ENCODE measurements around the gene BCL2. TPM values are rescaled to one million over a fixed set of nuclear protein-coding genes. Genes with fewer than 3 reads are reported as not detected.

BCL2 gene
- total and polyA plus RNA-seq, 5 donors, result 2.7 to 7.7 (median 4.0) TPM

GRCh38 chr18:63150942-63151421, 168.6 kb downstream of the BCL2 start:
- intact Hi-C loops (cut with DNase I), result loop anchor here in 2 of 4 donors (10.0 kb wide), 1 partner anchor 126 kb away; no protein-coding TSS in a partner anchor
- DNase-seq, result no peak
- Histone ChIP-seq H3K9me3 (ENCODE audit: control insufficient read depth, low read length) (no peaks in the 10 kb centered on the region), H3K4me1 (ENCODE audit: control insufficient read depth, insufficient read depth, low read length) (peaks cover 6% of the 10 kb centered on the region), H3K27ac (ENCODE audit: low read length) (no peak overlapping the region), H3K4me3 (ENCODE audit: low read length) (no peak overlapping the region), H3K27me3 (ENCODE audit: control insufficient read depth, insufficient read depth) (no peaks in the 10 kb centered on the region)
- 92% methylated on average over 4 of the region's 4 CpGs for whole genome bisulfite sequencing
- no peak for ATAC-seq

- intact Hi-C loops (cut with DNase I), result loop anchor here in 2 of 4 donors (10.0 kb wide), 1 partner anchor 126 kb away; no protein-coding TSS in a partner anchor
- ATAC-seq (no peak), DNase-seq (no peak)
- H3K27me3 ChIP-seq (ENCODE audit: control insufficient read depth, insufficient read depth), result no peaks in the 10 kb centered on the region
- H3K4me1 ChIP-seq (ENCODE audit: control insufficient read depth, insufficient read depth, low read length), result peaks cover 6% of the 10 kb centered on the region
- no peak overlapping the region for H3K4me3 ChIP-seq (ENCODE audit: low read length)
- H3K27ac ChIP-seq (ENCODE audit: low read length), result no peak overlapping the region
- 89% methylated on average over 8 of the region's 8 CpGs for WGBS
- no peaks in the 10 kb centered on the region for H3K9me3 ChIP-seq (ENCODE audit: control insufficient read depth, low read length)
Observed at GRCh38 chr18:63150326-63150725, 169.2 kb downstream of the BCL2 start.

- no peak for DNase-seq
- WGBS, result 80% methylated on average over 9 of the region's 9 CpGs
- no peak overlapping the region for H3K27ac ChIP-seq (ENCODE audit: low read length)
- H3K9me3 ChIP-seq (ENCODE audit: control insufficient read depth, low read length), result no peaks in the 10 kb centered on the region
- H3K4me1 ChIP-seq (ENCODE audit: control insufficient read depth, insufficient read depth, low read length), result peaks cover 6% of the 10 kb centered on the region
- intact Hi-C loops (cut with DNase I), result no loop called here
- H3K27me3 ChIP-seq (ENCODE audit: control insufficient read depth, insufficient read depth), result no peaks in the 10 kb centered on the region
- H3K4me3 ChIP-seq (ENCODE audit: low read length), result no peak overlapping the region
- peak in 1 of 2 donors; percentile 21 for ATAC-seq
Observed at GRCh38 chr18:63149302-63149587, 170.3 kb downstream of the BCL2 start.

GRCh38 chr18:63148449-63149301, 170.9 kb downstream of the BCL2 start:
- Histone ChIP-seq H3K9me3 (ENCODE audit: control insufficient read depth, low read length) (no peaks in the 10 kb centered on the region), H3K27ac (ENCODE audit: low read length) (no peak overlapping the region), H3K4me3 (ENCODE audit: low read length) (no peak overlapping the region), H3K4me1 (ENCODE audit: control insufficient read depth, insufficient read depth, low read length) (peaks cover 7% of the 10 kb centered on the region), H3K27me3 (ENCODE audit: control insufficient read depth, insufficient read depth) (no peaks in the 10 kb centered on the region)
- peak; percentile 61 to 68 for ATAC-seq
- DNase-seq, result peak in 2 of 3 donors; percentile 59 to 79
- WGBS, result 52% methylated on average over 14 of the region's 14 CpGs
- intact Hi-C loops (cut with DNase I), result no loop called here

- Histone ChIP-seq H3K4me1 (ENCODE audit: control insufficient read depth, insufficient read depth, low read length) (peaks cover 12% of the 10 kb centered on the region), H3K4me3 (ENCODE audit: low read length) (no peak overlapping the region), H3K27ac (ENCODE audit: low read length) (no peak overlapping the region), H3K27me3 (ENCODE audit: control insufficient read depth, insufficient read depth) (no peaks in the 10 kb centered on the region), H3K9me3 (ENCODE audit: control insufficient read depth, low read length) (no peaks in the 10 kb centered on the region)
- DNase-seq, result no peak
- ATAC-seq, result no peak
- WGBS, result 70% methylated on average over 6 of the region's 6 CpGs
- intact Hi-C loops (cut with DNase I), result no loop called here
Observed at GRCh38 chr18:63147973-63148372, 171.6 kb downstream of the BCL2 start.

DNA sequence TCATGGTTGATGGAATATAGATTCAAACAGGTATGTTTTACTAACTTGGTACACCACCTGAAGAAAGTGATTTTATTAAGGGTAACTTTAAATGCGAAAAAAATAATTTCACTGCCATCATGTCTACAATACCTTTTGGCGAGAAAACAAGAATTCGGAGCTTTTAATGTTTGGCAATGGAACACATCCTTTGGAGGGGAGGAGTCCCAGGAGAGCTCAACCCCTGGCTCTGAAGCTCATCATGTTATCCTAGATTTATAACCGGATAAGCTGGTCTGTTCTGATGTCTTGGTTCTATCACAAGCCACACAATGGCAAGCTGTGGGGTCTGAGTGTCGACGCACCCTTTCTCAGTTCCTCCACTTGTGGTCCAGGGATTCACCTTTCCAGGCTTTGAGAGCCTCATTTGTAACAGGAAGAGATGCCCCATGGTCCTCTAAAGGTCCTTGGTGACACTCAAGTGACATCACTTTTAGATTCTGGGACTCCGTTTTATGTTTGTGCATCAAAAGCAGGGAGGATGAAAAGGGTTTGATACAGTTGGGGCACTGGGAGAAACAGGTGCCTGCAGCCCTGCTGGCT, 172.7 kb downstream of the BCL2 start:
- no peak for ATAC-seq
- Histone ChIP-seq H3K27ac (ENCODE audit: low read length) (no peak overlapping the region), H3K9me3 (ENCODE audit: control insufficient read depth, low read length) (no peaks in the 10 kb centered on the region), H3K4me1 (ENCODE audit: control insufficient read depth, insufficient read depth, low read length) (peaks cover 12% of the 10 kb centered on the region), H3K27me3 (ENCODE audit: control insufficient read depth, insufficient read depth) (no peaks in the 10 kb centered on the region), H3K4me3 (ENCODE audit: low read length) (no peak overlapping the region)
- no peak for DNase-seq
- 78% methylated on average over 7 of the region's 7 CpGs for WGBS
- intact Hi-C loops (cut with DNase I), result no loop called here

GRCh38 chr18:63145851-63146555, 173.6 kb downstream of the BCL2 start:
- H3K9me3 ChIP-seq (ENCODE audit: control insufficient read depth, low read length), result no peaks in the 10 kb centered on the region
- no peak overlapping the region for H3K27ac ChIP-seq (ENCODE audit: low read length)
- WGBS, result 64% methylated on average over 18 of the region's 18 CpGs
- no peaks in the 10 kb centered on the region for H3K27me3 ChIP-seq (ENCODE audit: control insufficient read depth, insufficient read depth)
- H3K4me1 ChIP-seq (ENCODE audit: control insufficient read depth, insufficient read depth, low read length), result peaks cover 12% of the 10 kb centered on the region
- H3K4me3 ChIP-seq (ENCODE audit: low read length), result no peak overlapping the region
- ATAC-seq (peak in 1 of 2 donors; percentile 49), DNase-seq (peak; percentile 28 to 71 (median 62))
- intact Hi-C loops (cut with DNase I), result no loop called here

DNA sequence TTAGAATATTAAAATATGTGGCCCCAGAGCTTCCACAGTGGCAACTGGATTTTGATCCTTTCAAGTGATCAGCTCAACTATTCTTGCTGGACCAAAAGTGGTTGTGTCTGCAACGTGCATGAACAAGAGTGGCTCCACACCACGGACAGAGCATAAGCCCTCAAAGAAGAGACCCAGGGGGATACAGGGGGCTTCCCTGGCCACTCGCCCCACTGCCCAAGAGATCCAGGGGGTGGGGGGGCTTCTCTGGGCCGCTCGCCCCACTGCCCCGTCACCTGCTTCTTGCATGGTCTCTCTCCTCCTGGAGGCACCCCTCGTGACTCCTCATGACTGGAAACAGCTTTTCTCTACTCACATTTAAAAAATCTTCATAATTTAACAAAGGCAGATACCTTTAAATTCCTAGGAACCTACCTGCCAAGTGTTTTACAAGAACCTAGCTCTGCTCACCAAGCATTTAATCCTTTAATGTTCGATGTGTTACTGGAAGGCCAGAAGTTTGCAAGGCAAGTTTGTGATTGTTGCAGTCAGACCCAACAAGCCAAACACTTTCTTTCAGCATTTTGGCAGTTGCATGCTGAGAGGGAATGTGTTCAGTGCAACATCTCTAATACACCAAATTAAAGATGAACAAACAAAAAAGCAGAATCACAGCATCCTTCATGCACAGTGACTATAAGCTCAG, 174.3 kb downstream of the BCL2 start:
- Histone ChIP-seq H3K9me3 (ENCODE audit: control insufficient read depth, low read length) (no peaks in the 10 kb centered on the region), H3K4me3 (ENCODE audit: low read length) (no peak overlapping the region), H3K27me3 (ENCODE audit: control insufficient read depth, insufficient read depth) (no peaks in the 10 kb centered on the region), H3K4me1 (ENCODE audit: control insufficient read depth, insufficient read depth, low read length) (peaks cover 12% of the 10 kb centered on the region), H3K27ac (ENCODE audit: low read length) (no peak overlapping the region)
- intact Hi-C loops (cut with DNase I), result no loop called here
- 86% methylated on average over 8 of the region's 8 CpGs for WGBS
- ATAC-seq, result no peak
- DNase-seq, result no peak

GRCh38 chr18:63144748-63145147, 174.8 kb downstream of the BCL2 start:
- no peak for DNase-seq
- Histone ChIP-seq H3K27me3 (ENCODE audit: control insufficient read depth, insufficient read depth) (no peaks in the 10 kb centered on the region), H3K4me3 (ENCODE audit: low read length) (no peak overlapping the region), H3K4me1 (ENCODE audit: control insufficient read depth, insufficient read depth, low read length) (peaks cover 12% of the 10 kb centered on the region), H3K9me3 (ENCODE audit: control insufficient read depth, low read length) (no peaks in the 10 kb centered on the region), H3K27ac (ENCODE audit: low read length) (no peak overlapping the region)
- intact Hi-C loops (cut with DNase I), result no loop called here
- 89% methylated on average over 10 of the region's 10 CpGs for WGBS
- peak in 1 of 2 donors; percentile 21 for ATAC-seq

DNA sequence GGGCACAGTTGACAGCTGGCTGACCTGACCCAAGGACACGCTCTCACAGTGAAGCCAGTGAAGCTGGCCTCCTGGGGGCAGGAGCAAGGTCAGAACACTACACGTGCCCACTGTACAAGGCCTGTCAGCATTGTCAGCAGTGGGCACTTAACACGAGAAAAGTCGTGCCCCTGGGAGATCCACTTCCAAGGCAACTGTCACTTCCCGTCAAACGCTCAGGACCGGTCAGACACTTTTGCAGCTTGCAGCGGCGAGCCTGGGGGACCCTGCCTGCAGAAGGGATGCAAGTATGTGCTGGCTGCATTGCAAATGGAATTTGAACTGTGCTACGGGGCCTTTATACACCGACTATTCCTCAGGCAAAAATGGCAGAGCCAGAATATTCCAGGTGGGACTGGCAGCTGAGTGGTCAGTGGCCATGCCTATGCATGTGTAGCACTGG, 176.2 kb downstream of the BCL2 start:
- H3K4me3 ChIP-seq (ENCODE audit: low read length), result no peak overlapping the region
- intact Hi-C loops (cut with DNase I), result no loop called here
- H3K4me1 ChIP-seq (ENCODE audit: control insufficient read depth, insufficient read depth, low read length), result peaks cover 8% of the 10 kb centered on the region
- H3K27me3 ChIP-seq (ENCODE audit: control insufficient read depth, insufficient read depth), result no peaks in the 10 kb centered on the region
- ATAC-seq (no peak), DNase-seq (no peak)
- H3K27ac ChIP-seq (ENCODE audit: low read length), result no peak overlapping the region
- WGBS, result 70% methylated on average over 11 of the region's 11 CpGs
- no peaks in the 10 kb centered on the region for H3K9me3 ChIP-seq (ENCODE audit: control insufficient read depth, low read length)

Data from right cardiac atrium (tissue), 5 donors.